Neural progenitor cell (in vitro differentiated cells): ENCODE measurements around the gene NEO1.

ENCODE experiments used
- CTCF ChIP-seq: fragments of 200-600 bp; sonication (generic); IDR thresholded peaks from 2 replicates; pipeline ENCODE4 v1.5.1; 2017; ENCODE audit warnings: antibody characterized with exemption, mild to moderate bottlenecking
- EZH2 ChIP-seq: fragments of 200-600 bp; sonication (generic); IDR thresholded peaks from 2 replicates; pipeline ENCODE4 v1.6.1; 2017; ENCODE audit warnings: antibody characterized with exemption, mild to moderate bottlenecking, moderate library complexity
- EZH2phosphoT487 ChIP-seq: fragments of 200-600 bp; sonication (generic); IDR thresholded peaks from 2 replicates; pipeline ENCODE4 v1.6.1; 2017; ENCODE audit warnings: antibody characterized with exemption

GRCh38 chr15:73010154-73011152, 41.8 kb upstream of the NEO1 start:
- TF ChIP-seq CTCF (no peak), EZH2 (no peak), EZH2phosphoT487 (no peak)
